Neural cell (in vitro differentiated cells): Measurements from ENCODE around the gene ZNF764.

Experiments used
- CTCF ChIP-seq: fragments of 450-650 bp; IDR thresholded peaks from 2 replicates; pipeline ENCODE4 v1.5.1; 2014; ENCODE audit warnings: antibody characterized with exemption, mild to moderate bottlenecking, moderate library complexity; ENCODE audit not compliant: poor library complexity, severe bottlenecking
- EP300 ChIP-seq: fragments of 450-650 bp; conservative IDR thresholded peaks from 2 replicates; pipeline ENCODE4 v1.6.1; 2014; ENCODE audit warnings: antibody characterized with exemption, mild to moderate bottlenecking, moderate library complexity; ENCODE audit not compliant: poor library complexity, severe bottlenecking
- EZH2 ChIP-seq: fragments of 200-600, 300-800 bp; shearing (Covaris generic), sonication (generic); IDR thresholded peaks from 2 replicates; pipeline ENCODE4 v1.6.1; 2014; ENCODE audit warnings: antibody characterized with exemption, low read length, borderline replicate concordance, mild to moderate bottlenecking; ENCODE audit not compliant: insufficient read depth, poor library complexity, severe bottlenecking
- MXI1 ChIP-seq: fragments of 450-650 bp; conservative IDR thresholded peaks from 2 replicates; pipeline ENCODE4 v1.6.1; 2014; ENCODE audit warnings: antibody characterized with exemption, mild to moderate bottlenecking; ENCODE audit not compliant: poor library complexity, severe bottlenecking
- POLR2AphosphoS5 ChIP-seq: IDR thresholded peaks from 2 replicates; pipeline ENCODE4 v1.6.1; 2012
- RAD21 ChIP-seq: fragments of 450-650 bp; conservative IDR thresholded peaks from 2 replicates; pipeline ENCODE4 v1.6.1; 2014; ENCODE audit warnings: antibody characterized with exemption, mild to moderate bottlenecking, moderate library complexity
- REST ChIP-seq: IDR thresholded peaks from 2 replicates; pipeline ENCODE4 v1.6.1; 2012; ENCODE audit warnings: borderline replicate concordance
- SMC3 ChIP-seq: fragments of 450-650 bp; conservative IDR thresholded peaks from 2 replicates; pipeline ENCODE4 v1.6.1; 2014; ENCODE audit warnings: antibody characterized with exemption, mild to moderate bottlenecking, moderate library complexity; ENCODE audit not compliant: poor library complexity
- TAF1 ChIP-seq: IDR thresholded peaks from 2 replicates; pipeline ENCODE4 v1.6.1; 2012; ENCODE audit warnings: low read depth

GRCh38 chr16:30570636-30571444 lies 12.7 kb upstream of the ZNF764 start:
- TF ChIP-seq CTCF (no peak), RAD21 (no peak), TAF1 (no peak), MXI1 (no peak), REST (no peak), EP300 (no peak), POLR2AphosphoS5 (no peak), SMC3 (no peak), EZH2 (no peak)
